Activated naive CD4-positive, alpha-beta T cell treated with anti-CD3 and anti-CD28 coated beads, Interleukin-2, amount 50 U/mL, for 72 hours (primary cell): ENCODE measurements around the gene INSR. TPM values are rescaled to one million over a fixed set of nuclear protein-coding genes. Genes with fewer than 3 reads are reported as not detected.

ENCODE experiments used
- ATAC-seq, 2 donors: fragments of 150-1000 bp; cut with Tn5 transposase; 2 replicates each; pipeline ENCODE4 v1.10.0; 2021; ENCODE audit warnings: mild to moderate bottlenecking in 2 of 2, moderate library complexity in 2 of 2
- DNase-seq, 2 donors: peaks; one replicate each; pipeline ENCODE4 v3.0.0; 2021 to 2022; ENCODE audit warnings: low spot score in 2 of 2
- H3K27ac Mint-ChIP-seq, 2 donors: one replicate each; pipeline ENCODE4 v1.8.0; 2022; ENCODE audit warnings: mild to moderate bottlenecking in 2 of 2, mixed read lengths in 2 of 2
- H3K36me3 Mint-ChIP-seq, 2 donors: one replicate each; pipeline ENCODE4 v1.8.0; 2022; ENCODE audit warnings: mixed read lengths in 2 of 2
- H3K9me3 Mint-ChIP-seq, 2 donors: one replicate each; pipeline ENCODE4 v1.8.0; 2022; ENCODE audit warnings: mixed read lengths in 2 of 2
- total RNA-seq, 2 donors: library from RNA; stranded (reverse); gene quantifications; one replicate each; pipeline ENCODE4 v1.2.3, GENCODE V29; 2022

The INSR gene
- total RNA-seq, 2 donors from 2014 or later = 3.6 TPM

GRCh38 chr19:7267792-7268704 is 26.2 kb downstream of the INSR start:
- H3K27ac Mint-ChIP-seq = no peak overlapping the region
- no peak for ATAC-seq
- no peaks in the 10 kb centered on the region for H3K9me3 Mint-ChIP-seq

GRCh38 chr19:7266832-7267231 is 27.4 kb downstream of the INSR start:
- ATAC-seq (no peak), DNase-seq (no peak)
- Mint-ChIP-seq H3K36me3 (no peaks in the 10 kb centered on the region), H3K9me3 (no peaks in the 10 kb centered on the region), H3K27ac (no peak overlapping the region)

More at GRCh38 chr19:7267792-7268704, 26.2 kb downstream of the INSR start:
- no peaks in the 10 kb centered on the region for H3K36me3 Mint-ChIP-seq
- DNase-seq = no peak

DNA sequence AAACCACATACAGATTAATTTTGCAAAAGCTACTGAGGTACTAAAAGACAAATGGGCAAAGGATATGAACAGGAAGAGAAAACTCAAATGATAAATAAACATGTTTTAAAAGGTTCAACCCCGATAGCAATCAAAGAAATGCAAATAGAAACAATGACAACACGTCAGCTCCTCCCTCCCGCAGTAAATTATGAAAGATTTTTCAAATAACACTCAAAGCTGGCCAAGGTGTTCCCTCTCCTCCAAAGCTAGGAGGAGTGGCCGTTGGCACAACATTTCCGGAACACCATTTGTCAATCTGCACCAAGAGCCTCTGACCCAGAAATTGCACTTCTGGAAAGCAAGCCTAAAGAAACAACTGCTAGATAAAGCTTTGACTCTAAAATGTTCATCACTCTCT is 28.3 kb downstream of the INSR start:
- ATAC-seq (no peak), DNase-seq (no peak)
- no peaks in the 10 kb centered on the region for H3K36me3 Mint-ChIP-seq
- no peak overlapping the region for H3K27ac Mint-ChIP-seq
- no peaks in the 10 kb centered on the region for H3K9me3 Mint-ChIP-seq

- ATAC-seq = no peak
- H3K27ac Mint-ChIP-seq = no peak overlapping the region
- H3K9me3 Mint-ChIP-seq = no peaks in the 10 kb centered on the region
- DNase-seq = no peak
- H3K36me3 Mint-ChIP-seq = no peaks in the 10 kb centered on the region
Measured at GRCh38 chr19:7264858-7265257, 29.4 kb downstream of the INSR start.

DNA sequence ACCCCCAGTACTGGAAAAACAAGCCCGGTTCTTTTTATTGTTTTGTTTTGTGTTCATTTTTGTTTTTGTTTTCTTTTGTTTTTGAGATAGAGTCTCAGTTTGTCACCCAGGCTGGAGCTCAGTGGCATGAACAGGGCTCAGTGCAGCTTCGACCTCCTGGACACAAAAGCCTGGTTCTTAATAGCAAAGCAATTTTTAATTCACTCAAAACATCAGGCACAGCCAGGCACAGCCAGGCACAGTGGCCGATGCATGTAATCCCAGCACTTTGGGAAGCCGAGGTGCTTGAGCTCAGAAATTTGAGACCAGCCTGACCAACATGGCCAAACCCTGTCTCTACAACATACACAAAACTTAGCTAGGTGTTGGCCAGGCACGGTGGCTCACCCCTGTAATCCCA is 30.7 kb downstream of the INSR start:
- Mint-ChIP-seq H3K9me3 (no peaks in the 10 kb centered on the region), H3K27ac (no peak overlapping the region), H3K36me3 (no peaks in the 10 kb centered on the region)
- no peak for ATAC-seq
- DNase-seq = no peak

- no peak for DNase-seq
- no peak for ATAC-seq
- Mint-ChIP-seq H3K36me3 (no peaks in the 10 kb centered on the region), H3K27ac (peak overlapping the region in 1 of 2 donors; percentile 16), H3K9me3 (no peaks in the 10 kb centered on the region)
Measured at GRCh38 chr19:7263066-7263465, 31.1 kb downstream of the INSR start.

- DNase-seq (no peak), ATAC-seq (no peak)
- H3K9me3 Mint-ChIP-seq = no peaks in the 10 kb centered on the region
- no peaks in the 10 kb centered on the region for H3K36me3 Mint-ChIP-seq
- H3K27ac Mint-ChIP-seq = peak overlapping the region in 1 of 2 donors; percentile 16
Measured at GRCh38 chr19:7262470-7262869, 31.7 kb downstream of the INSR start.

GRCh38 chr19:7260161-7260560 is 34.1 kb downstream of the INSR start:
- Mint-ChIP-seq H3K36me3 (no peaks in the 10 kb centered on the region), H3K9me3 (no peaks in the 10 kb centered on the region), H3K27ac (no peak overlapping the region)
- ATAC-seq = no peak
- DNase-seq = no peak

GRCh38 chr19:7258840-7259395 is 35.3 kb downstream of the INSR start:
- DNase-seq = no peak
- Mint-ChIP-seq H3K9me3 (no peaks in the 10 kb centered on the region), H3K27ac (peak overlapping the region in 1 of 2 donors; percentile 25), H3K36me3 (no peaks in the 10 kb centered on the region)
- ATAC-seq = no peak

DNA sequence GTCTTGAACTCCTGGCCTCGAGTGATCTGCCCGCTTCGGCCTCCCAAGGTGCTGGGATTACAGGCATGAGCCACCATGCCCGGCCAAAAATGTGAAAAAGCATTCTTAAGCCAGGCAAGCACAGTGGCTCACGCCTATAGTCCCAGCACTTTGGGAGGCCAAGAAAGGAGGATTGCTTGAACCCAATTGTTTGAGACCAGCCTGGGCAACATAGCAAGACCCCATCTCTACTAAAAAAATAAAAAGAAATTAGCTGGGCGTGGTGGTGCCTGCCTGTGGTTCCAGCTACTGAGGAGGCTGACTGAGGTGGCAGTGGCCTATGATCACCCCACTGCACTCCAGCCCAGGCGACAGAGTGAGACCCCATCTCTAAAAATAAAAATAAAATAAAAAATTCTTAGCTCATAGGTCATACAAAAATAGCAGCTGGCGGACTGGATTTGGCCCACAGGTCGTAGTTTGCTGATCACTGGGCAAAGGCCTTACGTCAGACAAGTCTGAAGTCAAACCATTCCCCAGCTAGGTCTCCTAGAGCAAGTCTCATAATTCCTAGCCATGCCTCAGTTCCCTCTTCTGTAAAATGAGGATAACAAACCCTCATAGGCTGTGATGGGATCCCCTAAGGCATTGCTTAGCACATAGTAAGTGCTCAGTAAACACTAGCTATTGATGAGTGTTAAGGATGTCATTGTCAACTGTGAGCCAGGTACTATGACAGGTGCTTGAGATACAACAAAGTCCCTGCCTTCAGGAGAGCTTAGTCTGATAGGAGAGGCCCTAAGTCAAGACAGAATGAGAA is 36.0 kb downstream of the INSR start:
- no peak for ATAC-seq
- H3K27ac Mint-ChIP-seq = no peak overlapping the region
- no peaks in the 10 kb centered on the region for H3K36me3 Mint-ChIP-seq
- DNase-seq = no peak
- no peaks in the 10 kb centered on the region for H3K9me3 Mint-ChIP-seq

GRCh38 chr19:7257148-7258040 is 36.8 kb downstream of the INSR start:
- DNase-seq (no peak), ATAC-seq (no peak)
- Mint-ChIP-seq H3K9me3 (no peaks in the 10 kb centered on the region), H3K36me3 (no peaks in the 10 kb centered on the region), H3K27ac (no peak overlapping the region)

DNA sequence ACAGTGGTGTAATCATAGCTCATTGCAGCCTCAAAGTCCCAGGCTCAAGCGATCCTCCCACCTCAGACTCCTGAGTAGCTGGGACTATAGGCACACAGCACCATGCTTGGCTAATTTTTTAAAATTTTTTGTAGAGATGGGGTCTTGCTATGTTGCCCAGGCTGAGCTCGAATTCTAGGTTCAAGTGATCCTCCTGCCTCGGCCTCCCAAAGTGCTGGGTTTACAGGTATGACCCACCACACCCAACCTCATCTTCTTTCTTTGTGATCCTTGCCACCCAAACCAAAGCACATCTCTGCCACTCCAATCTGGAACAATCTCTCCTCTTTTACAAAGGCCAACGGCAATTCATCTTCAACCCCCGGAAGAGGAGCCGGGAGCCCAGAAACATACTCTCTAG is 38.6 kb downstream of the INSR start:
- H3K36me3 Mint-ChIP-seq = no peaks in the 10 kb centered on the region
- no peak for ATAC-seq

GRCh38 chr19:7255119-7255518 is 39.1 kb downstream of the INSR start:
- Mint-ChIP-seq H3K36me3 (no peaks in the 10 kb centered on the region), H3K27ac (no peak overlapping the region), H3K9me3 (no peaks in the 10 kb centered on the region)
- DNase-seq = no peak
- ATAC-seq = no peak

More for the DNA sequence above, 38.6 kb downstream of the INSR start:
- H3K27ac Mint-ChIP-seq = no peak overlapping the region
- no peaks in the 10 kb centered on the region for H3K9me3 Mint-ChIP-seq
- DNase-seq = no peak

GRCh38 chr19:7254590-7254989 is 39.6 kb downstream of the INSR start:
- H3K27ac Mint-ChIP-seq = no peak overlapping the region
- no peak for DNase-seq
- ATAC-seq = no peak
- H3K9me3 Mint-ChIP-seq = no peaks in the 10 kb centered on the region
- H3K36me3 Mint-ChIP-seq = no peaks in the 10 kb centered on the region

DNA sequence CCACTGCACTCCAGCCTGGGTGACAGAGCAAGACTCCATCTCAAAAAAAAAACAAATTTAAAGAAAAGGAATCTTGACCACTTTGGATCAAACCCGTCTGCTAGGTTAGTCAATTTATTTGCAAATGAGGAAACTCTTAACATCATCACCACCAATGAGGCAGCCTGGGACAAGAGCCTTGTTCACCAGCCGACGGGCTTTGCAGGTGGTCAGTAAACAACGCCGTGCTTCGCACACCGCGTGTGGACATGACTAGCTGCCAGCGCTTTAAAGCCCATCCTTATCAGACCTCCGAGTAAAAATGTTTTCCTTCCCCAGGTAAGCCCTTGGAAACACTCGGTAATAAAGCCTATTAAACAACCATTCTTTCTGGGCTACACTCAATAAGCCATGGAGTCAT is 41.9 kb downstream of the INSR start:
- ATAC-seq (no peak), DNase-seq (no peak)
- no peaks in the 10 kb centered on the region for H3K9me3 Mint-ChIP-seq
- no peak overlapping the region for H3K27ac Mint-ChIP-seq
- H3K36me3 Mint-ChIP-seq = peaks cover 0 to under 1% of the 10 kb centered on the region in 2 donors

DNA sequence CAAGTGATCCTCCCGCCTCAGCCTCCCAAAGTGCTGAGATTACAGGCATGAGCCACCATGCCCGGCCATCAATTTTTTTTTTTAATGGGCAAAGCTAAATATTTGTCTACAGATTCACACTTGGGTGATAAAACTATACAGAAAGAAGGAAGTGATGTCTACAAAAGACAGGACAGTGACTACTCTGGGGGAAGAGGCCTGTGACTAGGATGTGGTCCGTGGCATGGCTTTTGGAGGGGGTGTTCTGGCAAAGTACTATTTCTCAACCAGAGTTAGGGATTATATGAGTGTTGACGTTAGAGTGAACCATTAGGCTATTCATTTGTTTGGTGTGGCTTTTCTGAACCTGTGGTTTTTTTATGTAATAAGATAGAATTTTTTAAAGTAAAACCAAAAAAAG is 42.7 kb downstream of the INSR start:
- peaks cover 0 to 4% of the 10 kb centered on the region in 2 donors for H3K9me3 Mint-ChIP-seq
- no peak overlapping the region for H3K27ac Mint-ChIP-seq
- H3K36me3 Mint-ChIP-seq = peaks cover 0 to 6% of the 10 kb centered on the region in 2 donors
- DNase-seq (no peak), ATAC-seq (peak in 1 of 2 donors; percentile 29)
